OCI-LY1 (cell line): ENCODE measurements around the gene SLC4A7.

ENCODE experiments used
- CTCF ChIP-seq: fragments of 200-600 bp; sonication (generic), shearing (Covaris generic); IDR thresholded peaks from 2 replicates; pipeline ENCODE4 v1.5.1; 2017; ENCODE audit warnings: mild to moderate bottlenecking, antibody characterized with exemption, low read length, moderate library complexity, mixed read lengths
- EZH2 ChIP-seq: fragments of 200-600 bp; sonication (generic), shearing (Covaris generic); IDR thresholded peaks from 2 replicates; pipeline ENCODE4 v1.8.0; 2017; ENCODE audit warnings: borderline replicate concordance, mixed run types, mild to moderate bottlenecking, antibody characterized with exemption, low read length, moderate library complexity, mixed read lengths

- TF ChIP-seq CTCF (no peak), EZH2 (no peak)
Observed at GRCh38 chr3:27326202-27326601, 158.0 kb downstream of the SLC4A7 start.
